Islet precursor cell (in vitro differentiated cells): ENCODE data around the gene EMCN.
A peak's percentile ranks its signal among the peaks of the same experiment; 100 is the strongest.
"Not testable (repeated sequence)": the region's sequence is repeated elsewhere in the genome, so short reads cannot be mapped to it uniquely, and the experiment has no call there.

ENCODE experiments used
- DNase-seq: peaks from one replicate; pipeline ENCODE4 v3.0.0-alpha.2; 2018

Gene EMCN

GRCh38 chr4:100517864-100518341 lies at the start of gene EMCN:
EMCN (minus strand) TSS chr4:100518022; CDS start chr4:100517914, 108 bp downstream.
- DNase-seq, result no peak

GRCh38 chr4:100566396-100566795 lies 48.6 kb upstream of the EMCN start:
- no peak for DNase-seq

- DNase-seq, result no peak
Measured at GRCh38 chr4:100557306-100557705, 39.5 kb upstream of the EMCN start.

GRCh38 chr4:100555611-100556337 lies 38.0 kb upstream of the EMCN start:
- DNase-seq, result no peak

- DNase-seq, result no peak
Measured at GRCh38 chr4:100548200-100548560, 30.4 kb upstream of the EMCN start.

- DNase-seq, result peak; percentile 63
Measured at GRCh38 chr4:100547541-100548199, 29.8 kb upstream of the EMCN start.

GRCh38 chr4:100545427-100545826 lies 27.6 kb upstream of the EMCN start:
- DNase-seq, result no peak

- no peak for DNase-seq
Measured at GRCh38 chr4:100540131-100540530, 22.3 kb upstream of the EMCN start.

- no peak for DNase-seq
Measured at GRCh38 chr4:100539706-100540105, 21.9 kb upstream of the EMCN start.

GRCh38 chr4:100533741-100534140 lies 15.9 kb upstream of the EMCN start:
- DNase-seq, result no peak

GRCh38 chr4:100530161-100530560 lies 12.3 kb upstream of the EMCN start:
- DNase-seq, result not testable (repeated sequence)

GRCh38 chr4:100525686-100526085 lies 7.9 kb upstream of the EMCN start:
- DNase-seq, result no peak

- DNase-seq, result no peak
Measured at GRCh38 chr4:100519205-100519604, 1.4 kb upstream of the EMCN start.

GRCh38 chr4:100516225-100516624 lies 1.6 kb downstream of the EMCN start:
- DNase-seq, result no peak

- DNase-seq, result no peak
Measured at GRCh38 chr4:100511896-100512295, 5.9 kb downstream of the EMCN start.

- no peak for DNase-seq
Measured at GRCh38 chr4:100510551-100510950, 7.3 kb downstream of the EMCN start.

GRCh38 chr4:100509386-100509785 lies 8.4 kb downstream of the EMCN start:
- DNase-seq, result no peak

- no peak for DNase-seq
Measured at GRCh38 chr4:100508691-100509090, 9.1 kb downstream of the EMCN start.

- no peak for DNase-seq
Measured at GRCh38 chr4:100504086-100504874, 13.5 kb downstream of the EMCN start.

GRCh38 chr4:100497791-100498190 lies 20.0 kb downstream of the EMCN start:
- no peak for DNase-seq

- DNase-seq, result no peak
Measured at GRCh38 chr4:100495074-100495473, 22.7 kb downstream of the EMCN start.

GRCh38 chr4:100494166-100494565 lies 23.7 kb downstream of the EMCN start:
- DNase-seq, result no peak

- DNase-seq, result no peak
Measured at GRCh38 chr4:100493756-100494155, 24.1 kb downstream of the EMCN start.

GRCh38 chr4:100492129-100492528 lies 25.7 kb downstream of the EMCN start:
- no peak for DNase-seq
